ENCODE measurements around the gene KCNMB1. TPM values are rescaled to one million over a fixed set of nuclear protein-coding genes. Genes with fewer than 3 reads are reported as not detected.

KCNMB1 gene
- total RNA-seq, 1 experiment from 2014 or later = 0.24 TPM

- ChIA-PET POLR2A (no interaction called here), CTCF (interaction anchor here (1.5 to 1.7 kb wide), 2 partner anchors 11 to 93 kb away, joined by 4 to 6 read pairs; no protein-coding TSS in a partner anchor)
- no peak for TF ChIP-seq KAT7 (CRISPR knock-in tag; IDR thresholded peaks at IDR 0.05; ENCODE audit: borderline replicate concordance)
- TF ChIP-seq CREM (CRISPR knock-in tag; IDR thresholded peaks at IDR 0.05) = no peak
- Mint-ChIP-seq H3K27ac (no peak overlapping the region), H3K36me3 (no peaks in the 10 kb centered on the region), H3K27me3 (ENCODE audit: low read depth) (no peaks in the 10 kb centered on the region), H3K4me3 (no peak overlapping the region), H3K9me3 (no peaks in the 10 kb centered on the region), H3K4me1 (peaks cover 22% of the 10 kb centered on the region)
- ATAC-seq (no peak), DNase-seq (ENCODE audit: low spot score) (no peak)
These were observed 61.3 kb downstream of the KCNMB1 start for GRCh38 chr5:170327829-170328228.

GRCh38 chr5:170327168-170327567 is 62.0 kb downstream of the KCNMB1 start:
- H3K36me3 Mint-ChIP-seq = no peaks in the 10 kb centered on the region
- ATAC-seq = no peak
- DNase-seq (ENCODE audit: low spot score) = no peak
- no peak for TF ChIP-seq MXD4 (CRISPR knock-in tag; IDR thresholded peaks at IDR 0.05; ENCODE audit: borderline replicate concordance)
- no peak for TF ChIP-seq ATF3 (CRISPR knock-in tag; conservative IDR thresholded peaks at IDR 0.05)
- no peak for TF ChIP-seq JUN (CRISPR knock-in tag; IDR thresholded peaks at IDR 0.05)
- TF ChIP-seq SMAD3 (CRISPR knock-in tag; IDR thresholded peaks at IDR 0.05; ENCODE audit: borderline replicate concordance) = no peak
- TF ChIP-seq CDX4 (CRISPR knock-in tag; IDR thresholded peaks at IDR 0.05; ENCODE audit: borderline replicate concordance) = no peak
- TF ChIP-seq NR2C2 (CRISPR knock-in tag; IDR thresholded peaks at IDR 0.05) = no peak
- TF ChIP-seq ZNF425 (CRISPR knock-in tag; conservative IDR thresholded peaks at IDR 0.05) = no peak
- TF ChIP-seq ZNF317 (CRISPR knock-in tag; IDR thresholded peaks at IDR 0.05; ENCODE audit: borderline replicate concordance, low read depth) = no peak
- TF ChIP-seq ZNF396 (CRISPR knock-in tag; IDR thresholded peaks at IDR 0.05; ENCODE audit: borderline replicate concordance) = no peak
- no peak for TF ChIP-seq AR (CRISPR knock-in tag; IDR thresholded peaks at IDR 0.05)
- no peak for TF ChIP-seq FOXK1 (CRISPR knock-in tag; IDR thresholded peaks at IDR 0.05)
- TF ChIP-seq TEAD4 (CRISPR knock-in tag; IDR thresholded peaks at IDR 0.05) = no peak
- no peak for TF ChIP-seq USF1 (CRISPR knock-in tag; IDR thresholded peaks at IDR 0.05)
- no peak for TF ChIP-seq E2F4 (CRISPR knock-in tag; IDR thresholded peaks at IDR 0.05; ENCODE audit: borderline replicate concordance, low read depth)
- TF ChIP-seq E2F1 (CRISPR knock-in tag; IDR thresholded peaks at IDR 0.05) = no peak
- no peak overlapping the region for H3K4me3 Mint-ChIP-seq
- CTCF ChIA-PET = interaction anchor here (1.2 to 1.7 kb wide), 3 partner anchors 12 to 94 kb away, joined by 3 to 6 read pairs (median 4); no protein-coding TSS in a partner anchor
- no peaks in the 10 kb centered on the region for H3K27me3 Mint-ChIP-seq (ENCODE audit: low read depth)
- H3K27ac Mint-ChIP-seq = no peak overlapping the region
- H3K9me3 Mint-ChIP-seq = no peaks in the 10 kb centered on the region
- POLR2A ChIA-PET = no interaction called here
- peaks cover 16% of the 10 kb centered on the region for H3K4me1 Mint-ChIP-seq

Other genes starting within 250 kb of the KCNMB1 start
- 2.0 to 3.0 TPM (median 2.1 TPM) in 3 replicates for gene C5orf58, start 156.4 kb downstream of the KCNMB1 start, total RNA-seq (2021)
- gene LCP2, start 91.6 kb downstream of the KCNMB1 start, total RNA-seq (2021) = 0.37 to 0.73 TPM (median 0.72 TPM) in 3 replicates
- gene KCNIP1, start 114.7 kb upstream of the KCNMB1 start, total RNA-seq (2021) = 0.59 to 0.82 TPM (median 0.80 TPM) in 3 replicates